Measurements from ENCODE around the gene BCL10.

BCL10 gene

GRCh38 chr1:85279458-85280080, 3.1 kb upstream of the BCL10 start:
- Mint-ChIP-seq H3K27ac (peak overlapping the region in 2 of 3 experiments; percentile 0 to 6), H3K4me3 (peak overlapping the region; percentile 6 to 26 (median 9)), H3K27me3 (ENCODE audit: low read depth) (no peaks in the 10 kb centered on the region), H3K4me1 (peaks cover 15% of the 10 kb centered on the region), H3K36me3 (ENCODE audit: low read depth) (no peaks in the 10 kb centered on the region), H3K9me3 (no peaks in the 10 kb centered on the region)
- TF ChIP-seq, protein P1, sequence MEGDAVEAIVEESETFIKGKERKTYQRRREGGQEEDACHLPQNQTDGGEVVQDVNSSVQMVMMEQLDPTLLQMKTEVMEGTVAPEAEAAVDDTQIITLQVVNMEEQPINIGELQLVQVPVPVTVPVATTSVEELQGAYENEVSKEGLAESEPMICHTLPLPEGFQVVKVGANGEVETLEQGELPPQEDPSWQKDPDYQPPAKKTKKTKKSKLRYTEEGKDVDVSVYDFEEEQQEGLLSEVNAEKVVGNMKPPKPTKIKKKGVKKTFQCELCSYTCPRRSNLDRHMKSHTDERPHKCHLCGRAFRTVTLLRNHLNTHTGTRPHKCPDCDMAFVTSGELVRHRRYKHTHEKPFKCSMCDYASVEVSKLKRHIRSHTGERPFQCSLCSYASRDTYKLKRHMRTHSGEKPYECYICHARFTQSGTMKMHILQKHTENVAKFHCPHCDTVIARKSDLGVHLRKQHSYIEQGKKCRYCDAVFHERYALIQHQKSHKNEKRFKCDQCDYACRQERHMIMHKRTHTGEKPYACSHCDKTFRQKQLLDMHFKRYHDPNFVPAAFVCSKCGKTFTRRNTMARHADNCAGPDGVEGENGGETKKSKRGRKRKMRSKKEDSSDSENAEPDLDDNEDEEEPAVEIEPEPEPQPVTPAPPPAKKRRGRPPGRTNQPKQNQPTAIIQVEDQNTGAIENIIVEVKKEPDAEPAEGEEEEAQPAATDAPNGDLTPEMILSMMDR (IDR thresholded peaks at IDR 0.05; ENCODE audit: unreplicated experiment in 3 of 3): no peak

DNA sequence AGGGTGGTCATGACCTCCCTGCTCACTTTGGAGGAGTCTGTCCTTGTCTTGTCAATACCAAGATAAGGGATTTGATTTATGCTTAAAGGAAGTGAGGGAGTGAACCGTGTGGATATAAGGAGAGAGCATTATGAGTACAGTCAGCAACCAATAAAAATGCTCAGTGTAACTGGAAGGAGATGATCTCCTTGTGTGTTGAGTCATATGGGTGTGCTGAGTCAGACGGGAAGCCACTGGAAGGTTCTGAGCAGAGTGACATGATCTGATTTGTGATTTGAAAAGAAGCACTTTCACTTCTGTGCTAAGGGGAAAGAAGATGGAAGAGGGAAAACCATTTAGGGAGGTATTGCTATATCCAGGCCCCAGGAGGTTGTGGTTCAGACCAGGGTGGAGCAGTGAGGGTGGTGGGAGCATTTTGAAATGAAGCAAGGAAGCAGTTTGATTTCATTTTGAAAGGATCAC, 2.5 kb upstream of the BCL10 start:
- Mint-ChIP-seq H3K27me3 (ENCODE audit: low read depth) (no peaks in the 10 kb centered on the region), H3K9me3 (no peaks in the 10 kb centered on the region), H3K27ac (peak overlapping the region; percentile 0 to 16 (median 11)), H3K4me3 (no peak overlapping the region), H3K36me3 (ENCODE audit: low read depth) (peaks cover 2% of the 10 kb centered on the region), H3K4me1 (peaks cover 22% of the 10 kb centered on the region)
- TF ChIP-seq, protein P1 (IDR thresholded peaks at IDR 0.05; ENCODE audit: unreplicated experiment in 3 of 3): no peak

GRCh38 chr1:85277802-85278201, 1.4 kb upstream of the BCL10 start:
- peaks cover 29% of the 10 kb centered on the region for H3K4me1 Mint-ChIP-seq
- H3K27me3 Mint-ChIP-seq (ENCODE audit: low read depth): no peaks in the 10 kb centered on the region
- peak overlapping the region; percentile 36 to 94 (median 52) for H3K4me3 Mint-ChIP-seq
- H3K9me3 Mint-ChIP-seq: no peaks in the 10 kb centered on the region
- peaks cover 12% of the 10 kb centered on the region for H3K36me3 Mint-ChIP-seq (ENCODE audit: low read depth)
- TF ChIP-seq, protein P1 (IDR thresholded peaks at IDR 0.05; ENCODE audit: unreplicated experiment in 3 of 3): no peak
- peak overlapping the region in 1 of 3 experiments; percentile 91 for H3K27ac Mint-ChIP-seq

DNA sequence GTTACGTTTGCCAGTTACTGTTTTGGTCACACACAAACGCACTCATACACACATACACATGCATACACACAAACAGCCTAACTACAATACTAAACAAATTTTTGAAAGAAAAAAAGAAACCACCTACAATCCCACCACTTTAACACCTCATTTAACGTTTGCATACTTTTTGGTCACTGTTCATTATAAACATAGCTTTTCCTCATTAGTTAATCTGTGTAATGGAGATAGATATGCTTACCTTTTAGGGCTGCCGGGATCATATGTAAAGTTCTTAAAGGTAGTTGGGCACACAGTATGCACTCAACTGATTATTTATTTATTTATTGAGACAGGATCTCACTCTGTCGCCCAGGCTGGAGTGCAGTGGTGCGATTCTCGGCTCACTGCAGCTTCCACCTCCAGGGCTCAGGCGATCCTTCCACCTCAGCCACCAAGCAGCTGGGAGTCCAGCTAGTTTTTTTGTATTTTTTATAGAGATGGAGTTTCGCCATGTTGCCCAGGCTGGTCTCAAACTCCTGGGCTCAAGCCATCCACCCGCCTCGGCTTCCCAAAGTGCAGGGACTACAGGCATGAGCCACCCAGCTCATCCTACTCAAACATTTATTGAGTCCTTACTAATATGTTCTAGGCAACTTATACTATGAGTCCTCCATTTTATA, 677 bp upstream of the BCL10 start:
- H3K9me3 Mint-ChIP-seq: no peaks in the 10 kb centered on the region
- H3K4me3 Mint-ChIP-seq: peak overlapping the region; percentile 88 to 94 (median 91)
- TF ChIP-seq, protein P1 (IDR thresholded peaks at IDR 0.05; ENCODE audit: unreplicated experiment in 3 of 3): no peak
- no peaks in the 10 kb centered on the region for H3K27me3 Mint-ChIP-seq (ENCODE audit: low read depth)
- peaks cover 15% of the 10 kb centered on the region for H3K36me3 Mint-ChIP-seq (ENCODE audit: low read depth)
- H3K27ac Mint-ChIP-seq: peak overlapping the region; percentile 91 to 96 (median 95)
- peaks cover 29% of the 10 kb centered on the region for H3K4me1 Mint-ChIP-seq

- H3K4me1 Mint-ChIP-seq: peaks cover 29% of the 10 kb centered on the region
- H3K27me3 Mint-ChIP-seq (ENCODE audit: low read depth): no peaks in the 10 kb centered on the region
- H3K9me3 Mint-ChIP-seq: no peaks in the 10 kb centered on the region
- TF ChIP-seq, protein P1 (IDR thresholded peaks at IDR 0.05; ENCODE audit: unreplicated experiment in 3 of 3): no peak
- H3K4me3 Mint-ChIP-seq: peak overlapping the region; percentile 88 to 94 (median 91)
- peaks cover 26% of the 10 kb centered on the region for H3K36me3 Mint-ChIP-seq (ENCODE audit: low read depth)
- H3K27ac Mint-ChIP-seq: peak overlapping the region; percentile 77 to 96 (median 81)
These were observed 674 bp downstream of the BCL10 start for GRCh38 chr1:85275701-85276214.
